Stimulated activated CD4-positive, alpha-beta T cell treated with anti-CD3 and anti-CD28 coated beads, Interleukin-15, amount 100 ng/mL, for 24 hours (primary cell): ENCODE measurements around the gene ZNF699.
"Not testable (repeated sequence)": the region's sequence is repeated elsewhere in the genome, so short reads cannot be mapped to it uniquely, and the experiment has no call there.

Experiments
- DNase-seq: peaks from one replicate; pipeline ENCODE4 v3.0.0-alpha.2; 2020

Gene ZNF699

DNA sequence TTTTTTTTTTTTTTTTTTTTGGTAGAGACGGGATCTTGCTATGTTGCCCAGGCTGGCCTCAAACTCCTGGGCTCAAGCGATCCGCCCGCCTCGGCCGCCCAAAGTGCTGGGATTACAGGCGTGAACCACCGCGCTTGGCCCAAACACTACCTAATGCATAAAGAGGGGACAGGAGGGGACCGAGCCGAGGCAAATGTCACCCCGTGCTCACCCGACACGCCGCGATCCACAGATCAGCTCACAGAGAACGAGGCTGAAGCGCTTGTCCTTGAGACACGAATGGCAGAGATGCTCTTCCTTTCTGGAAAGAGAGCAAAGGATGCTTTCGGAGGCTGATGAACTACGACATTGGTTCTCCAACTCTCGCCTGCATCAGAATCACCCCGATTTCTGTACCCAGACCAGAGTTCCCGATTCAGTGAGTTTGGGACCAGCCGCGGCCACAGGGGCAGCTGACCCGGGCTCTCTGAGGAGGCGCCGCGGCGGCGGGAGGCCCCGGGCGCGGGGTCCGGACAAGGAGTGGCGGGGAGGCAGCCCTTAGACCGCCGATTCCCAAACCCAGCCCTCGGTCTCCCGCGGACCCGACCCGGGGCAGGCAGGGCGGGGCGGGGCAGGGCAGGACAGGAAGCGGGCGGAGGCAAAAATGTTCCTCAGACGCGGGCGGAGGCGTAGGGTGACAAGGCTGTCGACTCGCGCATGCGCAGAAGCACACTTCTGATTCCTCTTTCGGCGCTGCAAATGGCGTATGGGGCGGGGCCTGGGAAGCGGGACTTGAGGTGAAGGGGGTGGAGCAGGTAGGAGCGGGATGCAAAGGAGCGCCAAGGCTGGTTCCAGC, at the start of gene ZNF699:
Gene ZNF699, minus strand, starts transcription at position 700 of the 835 bp plus-strand sequence. CDS start 4,719 bp downstream, outside the sequence.
- DNase-seq, result peak; percentile 99

DNA sequence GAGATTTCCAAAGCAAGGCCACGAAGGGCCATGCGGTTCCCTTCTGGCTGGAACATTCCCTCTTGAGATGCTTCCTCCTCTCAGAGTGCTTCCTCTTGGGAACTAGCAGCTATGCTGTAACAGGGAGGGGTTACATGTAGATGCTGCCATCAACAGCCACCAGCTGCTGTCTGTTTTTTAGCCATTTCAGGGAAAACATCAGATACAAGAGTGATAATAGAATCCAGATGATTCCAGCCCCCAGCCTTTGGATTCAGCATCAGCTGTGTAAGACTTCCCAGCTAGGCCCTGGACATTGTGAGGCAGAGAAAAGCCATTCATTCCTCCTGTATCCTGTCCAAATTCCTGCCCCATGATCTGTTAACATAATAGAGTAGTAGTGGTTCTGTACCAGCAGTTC, 45.0 kb upstream of the ZNF699 start:
- no peak for DNase-seq

DNA sequence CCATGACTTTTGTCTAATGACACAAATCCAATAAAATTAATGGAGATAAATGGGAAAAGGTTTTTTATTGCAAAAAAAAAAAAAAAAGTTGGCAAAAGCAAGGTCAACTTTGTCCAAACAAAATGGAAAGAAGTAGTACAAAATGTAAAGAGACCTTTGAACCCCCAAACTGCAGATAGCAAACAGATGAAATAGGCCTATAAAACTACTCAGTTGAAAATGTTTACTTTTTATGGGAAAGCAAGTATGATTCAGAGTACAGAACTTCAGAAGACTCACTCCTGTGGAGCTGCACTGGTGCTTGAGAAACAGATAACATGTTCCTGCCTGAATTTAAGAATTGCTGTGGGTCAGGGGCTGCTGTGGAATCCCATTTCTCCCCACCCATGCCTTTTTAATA, 43.4 kb upstream of the ZNF699 start:
- no peak for DNase-seq

DNA sequence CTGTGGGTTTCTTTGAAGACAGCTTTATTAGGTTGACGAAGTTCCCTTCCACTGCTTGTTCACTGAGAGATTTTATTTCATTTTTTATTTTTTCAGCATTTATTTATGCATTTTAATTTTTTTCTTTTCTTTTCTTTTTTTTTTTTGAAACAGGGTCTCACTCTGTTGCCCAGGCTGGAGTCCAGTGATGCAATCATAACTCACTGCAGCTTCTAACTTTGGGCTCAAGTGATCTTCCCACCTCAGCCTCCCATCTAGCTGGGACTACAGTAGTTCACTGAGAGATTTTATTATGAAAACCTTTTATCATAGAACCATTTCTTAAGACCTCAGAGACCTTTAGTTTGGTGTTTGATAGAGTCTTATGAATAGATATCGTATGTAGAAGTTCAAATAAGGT, 42.9 kb upstream of the ZNF699 start:
- DNase-seq, result no peak

DNA sequence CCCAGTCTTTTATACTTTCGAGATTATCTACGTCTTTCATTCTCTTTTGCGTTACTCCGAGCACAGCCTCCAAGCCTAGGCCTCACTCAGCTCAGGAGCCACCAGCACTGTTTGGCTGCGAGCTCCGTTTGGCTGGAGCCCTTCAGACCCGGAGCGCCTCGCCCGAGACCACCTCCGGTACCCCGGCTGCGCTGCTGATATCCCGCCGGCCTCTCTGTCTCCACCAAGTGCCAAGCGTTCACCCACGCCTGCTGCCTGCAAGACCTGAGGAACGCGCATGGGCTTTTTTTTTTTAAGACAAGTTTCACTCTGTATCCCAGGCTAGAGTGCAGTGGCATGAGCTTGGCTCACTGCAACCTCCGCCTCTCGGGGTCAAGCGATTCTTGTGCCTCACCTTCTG, 39.0 kb upstream of the ZNF699 start:
- no peak for DNase-seq

DNA sequence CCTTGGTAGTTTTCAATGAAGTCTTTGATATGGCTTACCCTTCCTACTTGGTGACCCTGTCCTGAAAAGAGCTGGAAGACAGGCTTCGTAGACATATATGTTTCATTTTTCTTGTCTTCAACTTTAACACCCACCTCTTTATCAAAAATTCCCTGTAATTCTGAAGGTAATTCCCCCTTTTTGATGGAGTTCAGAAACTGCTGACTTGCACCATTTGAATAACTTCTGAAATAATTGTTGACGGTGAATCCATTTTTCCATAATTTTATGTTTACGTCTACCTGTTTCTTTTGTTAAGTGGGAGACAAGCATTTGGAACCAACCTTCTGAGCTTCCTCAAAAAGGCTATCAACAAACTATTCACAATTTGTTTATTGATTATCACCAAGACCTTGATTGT, 38.6 kb upstream of the ZNF699 start:
- no peak for DNase-seq

DNA sequence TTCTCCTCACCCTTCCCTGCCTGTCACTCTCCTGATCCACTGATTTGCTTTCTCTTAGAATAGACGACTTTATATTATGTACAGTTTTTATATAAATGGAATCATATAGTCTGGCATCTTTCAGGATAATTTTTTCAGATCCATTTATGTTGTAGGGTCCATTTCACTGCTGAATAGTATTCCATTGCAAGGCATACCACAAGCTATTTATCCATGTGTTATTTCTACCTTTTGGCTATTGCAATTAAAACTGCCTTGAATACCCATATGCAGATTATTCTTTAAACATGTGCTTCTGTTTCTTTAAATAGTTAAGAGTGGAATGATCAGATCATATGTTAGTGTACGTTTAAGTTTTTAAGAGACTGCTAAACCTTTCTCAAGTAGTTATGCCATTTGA, 35.4 kb upstream of the ZNF699 start:
- DNase-seq, result no peak

DNA sequence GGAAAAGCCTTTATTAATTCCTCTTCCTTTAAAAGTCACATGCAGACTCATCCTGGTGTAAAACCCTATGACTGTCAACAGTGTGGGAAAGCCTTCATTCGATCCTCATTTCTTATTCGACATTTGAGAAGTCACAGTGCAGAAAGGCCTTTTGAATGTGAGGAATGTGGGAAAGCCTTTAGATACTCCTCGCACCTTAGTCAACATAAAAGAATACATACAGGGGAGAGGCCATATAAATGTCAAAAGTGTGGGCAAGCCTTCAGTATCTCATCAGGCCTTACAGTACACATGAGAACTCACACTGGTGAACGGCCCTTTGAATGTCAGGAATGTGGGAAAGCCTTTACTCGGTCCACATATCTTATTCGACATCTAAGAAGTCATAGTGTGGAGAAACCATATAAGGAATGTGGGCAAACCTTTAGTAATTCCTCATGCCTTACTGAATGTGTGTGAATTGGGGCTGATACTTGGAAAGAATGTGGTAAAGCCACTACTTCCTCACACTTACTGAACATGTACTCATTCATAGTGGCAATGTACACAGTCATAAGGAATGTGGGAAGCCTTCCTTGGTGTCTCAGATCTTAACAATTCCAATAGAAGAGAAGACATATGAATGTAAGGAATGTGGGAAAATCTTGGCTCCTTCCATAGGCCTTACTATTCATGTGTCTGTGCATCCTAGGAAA, 33.1 kb upstream of the ZNF699 start:
- no peak for DNase-seq

DNA sequence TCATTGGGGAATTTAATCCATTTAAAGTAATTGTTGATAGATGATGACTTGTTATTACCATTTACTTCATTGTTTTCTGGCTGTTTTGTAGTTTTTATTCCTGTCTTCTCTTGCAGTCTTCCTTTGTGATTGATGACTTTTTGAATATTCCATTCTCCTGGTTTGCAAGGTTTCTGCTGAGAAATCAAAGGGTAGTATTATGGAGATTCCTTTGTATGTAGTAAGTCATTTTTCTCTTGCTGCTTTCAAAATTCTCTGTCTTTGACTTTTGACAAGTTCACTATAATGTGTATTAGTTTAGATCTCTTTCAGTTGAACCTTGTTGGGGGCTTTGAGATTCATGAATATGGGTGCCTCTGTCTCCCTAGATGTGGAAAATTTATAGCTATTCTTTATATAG, 20.4 kb upstream of the ZNF699 start:
- DNase-seq, result no peak

DNA sequence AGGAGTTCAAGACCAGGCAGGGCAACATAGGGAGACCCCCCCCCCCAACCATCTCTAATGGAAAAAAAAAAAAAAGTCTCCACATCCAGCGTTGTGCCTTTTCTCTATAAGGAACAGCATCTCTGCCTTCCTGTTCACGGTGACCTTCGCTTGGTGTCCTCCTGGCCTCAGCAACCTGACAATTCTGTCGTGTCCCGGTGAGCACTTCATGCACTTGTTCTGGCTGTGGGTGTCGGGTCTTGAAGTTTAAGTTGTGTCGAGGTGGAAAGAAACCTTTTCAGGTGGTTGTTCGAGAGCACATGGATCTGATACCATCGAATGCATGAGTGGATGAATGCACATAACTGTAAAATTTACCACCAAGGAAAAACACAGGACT, 14.9 kb upstream of the ZNF699 start:
- DNase-seq, result no peak

DNA sequence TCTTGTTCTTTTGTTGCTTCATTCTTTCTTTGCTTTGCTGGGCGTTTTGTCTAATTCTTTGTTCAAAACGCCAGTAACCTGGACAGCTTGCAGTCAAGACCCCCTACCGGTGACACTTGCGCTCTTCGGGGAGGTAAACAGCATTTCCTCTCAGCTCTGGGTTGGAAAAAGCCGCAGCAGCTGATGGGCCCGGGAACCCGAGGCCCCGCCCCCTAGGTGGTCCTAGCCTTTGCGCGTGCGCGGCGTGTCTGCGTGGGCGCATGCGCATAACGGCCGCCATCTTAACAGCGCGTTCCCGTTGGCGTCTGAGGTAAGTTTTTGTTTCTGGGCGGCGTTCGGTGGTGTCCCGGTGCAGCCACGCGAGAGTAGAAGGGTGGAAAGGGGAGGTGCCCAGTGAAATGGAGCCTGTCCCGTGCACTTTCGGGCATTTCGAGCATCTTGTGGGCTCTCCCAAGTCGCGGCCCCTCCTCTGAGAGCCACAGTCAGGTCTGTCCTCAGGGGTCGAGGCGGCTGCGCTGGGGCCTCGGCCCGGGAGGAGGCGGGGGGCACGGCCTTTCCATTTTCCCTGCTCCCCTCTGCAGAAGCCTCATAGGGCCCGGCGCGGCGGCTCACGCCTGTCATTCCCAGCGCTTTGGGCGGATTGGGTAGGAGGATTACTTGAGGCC, 14.4 kb upstream of the ZNF699 start, which contains the start of gene ZNF559:
Gene ZNF559, plus strand, starts transcription at position 261 of the 665 bp plus-strand sequence. CDS start 14,371 bp downstream, outside the sequence.
- DNase-seq, result peak; percentile 95

DNA sequence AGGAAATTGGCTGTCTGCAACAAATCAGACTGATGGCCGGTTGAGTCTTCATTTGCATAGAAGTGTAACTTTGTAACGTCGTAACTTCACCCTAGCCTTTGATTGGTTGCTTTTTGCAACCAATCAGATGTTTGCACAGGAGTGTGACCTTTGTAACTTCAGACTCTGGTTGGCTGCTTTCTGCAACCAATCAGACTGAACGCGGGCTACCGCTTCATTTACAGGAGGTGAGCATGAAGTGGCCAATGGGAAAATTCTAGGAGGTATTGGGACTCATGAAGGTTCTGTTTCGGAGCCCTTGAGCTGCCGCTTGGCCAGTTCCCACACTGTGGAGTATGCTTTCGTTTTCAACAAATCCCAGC, 13.9 kb upstream of the ZNF699 start:
- DNase-seq, result peak; percentile 48

DNA sequence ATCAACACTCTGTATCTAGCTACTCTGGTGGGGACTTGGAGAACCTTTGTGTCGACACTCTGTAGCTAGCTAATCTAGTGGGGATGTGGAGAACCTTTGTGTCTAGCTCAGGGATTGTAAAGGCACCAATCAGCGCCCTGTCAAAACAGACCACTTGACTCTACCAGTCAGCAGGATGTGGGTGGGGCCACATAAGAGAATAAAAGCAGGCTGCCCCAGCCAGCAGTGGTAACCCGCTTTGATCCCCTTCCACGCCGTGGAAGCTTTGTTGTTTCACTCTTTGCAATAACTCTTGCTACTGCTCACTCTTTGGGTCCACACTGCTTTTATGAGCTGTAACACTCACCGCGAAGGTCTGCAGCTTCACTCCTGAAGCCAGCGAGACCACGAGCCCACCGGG, 12.6 kb upstream of the ZNF699 start:
- not testable (repeated sequence) for DNase-seq

DNA sequence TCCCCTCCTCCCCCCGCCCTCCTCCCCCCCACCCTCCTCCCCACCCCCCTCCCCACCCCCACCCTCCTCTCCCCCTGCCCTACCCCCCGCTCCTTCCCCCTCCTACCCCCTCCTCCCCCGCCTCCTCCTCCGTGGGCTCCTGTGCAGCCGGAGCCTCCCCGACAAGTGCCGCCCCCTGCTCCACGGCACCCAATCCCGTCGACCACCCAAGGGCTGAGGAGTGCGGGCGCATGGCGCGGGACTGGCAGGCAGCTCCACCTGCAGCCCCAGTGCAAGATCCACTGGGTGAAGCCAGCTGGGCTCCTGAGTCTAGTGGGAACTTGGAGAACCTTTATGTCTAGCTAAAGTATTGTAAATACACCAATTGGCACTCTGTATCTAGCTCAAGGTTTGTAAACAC, 12.1 kb upstream of the ZNF699 start:
- not testable (repeated sequence) for DNase-seq

DNA sequence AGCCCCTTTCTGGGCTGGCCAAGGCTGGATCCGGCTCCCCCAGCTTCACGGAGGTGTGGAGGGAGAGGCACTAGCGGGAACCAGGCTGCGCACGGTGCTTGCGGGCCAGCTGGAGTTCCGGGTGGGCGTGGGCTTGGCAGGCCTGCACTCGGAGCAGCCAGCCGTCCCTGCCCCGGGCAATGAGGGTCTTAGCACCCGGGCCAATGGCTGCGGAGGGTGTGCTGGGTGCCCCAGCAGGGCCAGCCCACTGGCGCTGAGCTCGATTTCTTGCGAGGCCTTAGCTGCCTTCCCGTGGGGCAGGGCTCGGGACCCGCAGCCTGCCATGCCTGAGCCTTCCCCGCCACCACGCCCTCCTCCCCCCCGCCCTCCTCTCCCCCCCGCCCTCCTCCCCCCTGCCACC, 11.7 kb upstream of the ZNF699 start:
- DNase-seq, result no peak

DNA sequence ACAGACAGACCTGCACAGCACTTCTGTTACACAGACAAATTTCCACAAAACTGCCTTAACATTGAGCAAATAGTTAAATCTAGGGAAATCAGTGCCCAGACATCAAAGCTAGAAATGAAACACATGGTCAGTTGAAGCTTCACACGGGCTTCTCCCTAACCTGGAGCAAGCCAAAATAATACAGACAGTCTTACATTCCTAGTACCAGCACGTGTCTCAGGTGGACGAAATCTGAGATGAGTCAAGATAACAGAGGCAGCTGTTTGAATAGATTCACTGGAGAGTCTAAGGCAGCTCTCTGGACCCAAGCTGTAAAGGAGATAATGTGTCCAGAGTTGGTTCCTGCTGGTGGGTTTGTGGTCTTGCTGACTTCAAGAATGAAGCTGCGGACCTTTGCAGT, 4.1 kb upstream of the ZNF699 start:
- DNase-seq, result no peak

DNA sequence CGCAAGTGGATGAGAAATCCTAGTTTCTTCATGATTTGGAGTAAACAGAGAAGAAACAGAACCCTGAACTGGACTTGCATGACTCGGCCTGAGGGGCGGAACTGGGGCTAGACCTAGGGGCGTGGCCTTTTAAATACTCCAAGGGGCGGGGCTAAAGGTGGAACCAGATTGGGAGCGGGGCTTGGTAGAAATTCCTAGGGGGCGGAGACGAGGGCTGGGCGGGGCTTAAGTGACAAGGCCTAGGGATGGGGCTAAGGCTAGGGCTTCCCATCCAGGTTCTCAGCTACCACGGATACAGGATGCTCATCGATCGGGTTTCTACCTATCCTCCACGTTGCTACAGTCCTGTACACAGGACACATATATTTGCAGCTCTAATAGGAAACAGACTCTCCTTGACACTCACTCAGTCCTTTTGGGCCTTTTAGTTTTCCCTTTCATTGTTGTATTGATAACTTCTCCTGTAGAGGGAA, 372 bp upstream of the ZNF699 start:
- DNase-seq, result peak; percentile 89

DNA sequence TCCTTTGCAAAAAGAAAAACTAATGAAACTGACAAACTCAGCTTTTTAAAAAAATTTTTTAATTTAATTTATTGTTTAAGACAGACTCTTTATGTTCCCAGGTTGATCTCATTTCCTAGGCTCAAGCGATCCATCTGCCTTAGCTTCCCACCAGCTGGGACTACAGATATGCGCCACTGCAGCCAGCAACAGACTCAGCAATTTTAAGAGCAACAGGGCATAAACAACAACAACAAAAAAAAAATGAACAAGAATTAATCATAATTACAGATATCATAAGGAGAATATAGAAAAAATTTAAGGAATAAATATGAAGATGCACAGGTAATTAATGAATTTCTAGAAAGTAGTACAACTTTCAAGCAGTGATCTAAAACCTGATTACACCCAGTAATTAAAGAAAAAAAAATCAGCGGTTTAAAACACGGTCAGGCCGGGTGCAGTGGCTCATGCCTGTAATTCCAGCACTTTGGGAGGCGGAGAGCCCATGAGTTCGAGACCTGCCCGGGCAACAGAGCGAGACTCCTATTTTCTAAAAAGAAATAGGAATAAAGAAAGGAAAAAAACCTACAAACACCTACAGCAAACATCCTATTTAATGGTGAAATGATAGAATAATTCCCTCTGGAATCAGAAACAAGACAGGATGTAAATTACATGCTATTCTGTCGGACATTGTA, 1.4 kb downstream of the ZNF699 start:
- no peak for DNase-seq

DNA sequence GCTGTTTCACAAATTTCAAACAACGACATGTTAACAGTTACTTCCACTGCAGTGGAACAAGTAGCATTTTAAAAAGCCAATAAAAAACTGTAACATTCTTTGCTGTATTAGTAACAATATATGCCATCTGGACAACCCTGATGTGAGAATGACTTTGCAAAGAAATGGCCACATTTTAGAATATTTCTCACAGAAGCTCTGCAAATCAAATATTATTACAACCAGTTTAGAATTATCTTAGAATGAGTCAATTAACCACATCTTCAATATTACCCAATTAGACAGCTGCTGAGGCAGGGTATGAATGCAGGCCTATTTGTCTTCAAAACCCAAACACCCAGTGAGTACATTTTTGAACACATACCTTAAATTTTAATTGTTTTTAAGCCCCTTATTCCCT, 3.2 kb downstream of the ZNF699 start:
- DNase-seq, result no peak

DNA sequence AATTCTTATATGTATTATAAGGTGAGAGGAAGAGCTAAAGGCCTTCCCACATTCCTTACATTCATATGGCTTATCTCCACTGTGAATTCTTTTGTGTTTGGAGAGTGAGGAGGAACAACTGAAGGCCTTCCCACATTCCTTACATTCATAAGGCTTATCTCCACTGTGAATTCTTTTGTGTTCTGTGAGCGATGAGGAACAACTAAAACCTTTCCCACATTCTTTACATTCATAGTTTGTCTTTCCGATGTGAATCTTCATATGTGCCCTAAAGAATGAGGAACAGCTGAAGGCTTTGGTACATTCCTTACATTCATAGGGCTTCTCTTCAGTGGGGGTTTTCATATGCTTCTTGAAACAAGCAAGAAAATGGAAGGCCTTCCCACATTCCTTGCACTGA, 13.3 kb downstream of the ZNF699 start:
- DNase-seq, result no peak

DNA sequence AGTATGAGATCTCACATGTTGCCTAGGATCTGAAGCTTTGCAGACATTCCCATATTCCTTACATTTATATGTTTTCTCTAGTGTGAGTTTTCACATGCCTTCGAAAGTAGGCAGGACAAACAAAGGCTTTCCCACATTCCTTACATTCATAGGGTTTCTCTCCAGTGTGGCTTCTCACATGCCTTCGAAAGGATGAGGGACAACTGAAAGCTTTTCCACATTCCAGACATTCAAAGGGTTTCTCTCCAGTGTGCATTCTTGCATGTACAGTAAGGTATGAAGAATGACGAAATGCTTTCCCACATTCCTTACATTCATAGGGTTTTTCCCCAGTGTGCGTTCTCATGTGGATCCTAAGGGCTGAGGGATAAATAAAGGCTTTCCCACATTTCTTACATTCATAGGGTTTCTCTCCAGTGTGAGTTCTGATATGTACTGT, 14.2 kb downstream of the ZNF699 start:
- no peak for DNase-seq

DNA sequence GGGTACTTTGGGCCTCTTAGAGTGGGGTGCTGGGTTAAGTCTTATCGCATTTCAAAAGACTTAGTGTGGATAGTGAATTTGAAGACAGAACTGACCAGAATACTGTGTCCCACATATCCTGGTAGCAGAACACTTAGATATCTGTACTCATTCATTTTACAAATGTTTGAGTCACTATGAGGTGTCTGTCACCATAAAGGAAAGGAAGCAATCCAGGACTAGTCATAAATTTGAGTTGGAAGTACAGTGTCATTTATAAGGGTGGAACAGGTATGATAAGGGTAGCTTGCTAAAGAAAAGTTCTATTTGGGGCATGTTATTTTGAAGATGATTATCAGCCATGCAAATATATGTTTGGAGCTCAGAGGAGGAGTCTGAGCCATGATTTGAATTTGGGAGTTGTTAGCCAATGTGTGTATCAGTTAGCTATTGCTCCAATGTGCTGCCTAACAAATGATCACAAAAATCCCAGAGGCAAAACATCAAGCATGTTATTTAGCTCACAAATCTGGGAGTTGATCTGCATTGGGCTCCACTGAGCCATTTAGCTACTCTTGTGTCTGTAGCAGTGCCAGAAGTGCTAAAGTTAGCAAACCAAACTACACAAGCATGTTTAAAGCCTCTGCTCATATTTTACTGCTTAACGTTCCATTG, 20.3 kb downstream of the ZNF699 start:
- DNase-seq, result no peak

DNA sequence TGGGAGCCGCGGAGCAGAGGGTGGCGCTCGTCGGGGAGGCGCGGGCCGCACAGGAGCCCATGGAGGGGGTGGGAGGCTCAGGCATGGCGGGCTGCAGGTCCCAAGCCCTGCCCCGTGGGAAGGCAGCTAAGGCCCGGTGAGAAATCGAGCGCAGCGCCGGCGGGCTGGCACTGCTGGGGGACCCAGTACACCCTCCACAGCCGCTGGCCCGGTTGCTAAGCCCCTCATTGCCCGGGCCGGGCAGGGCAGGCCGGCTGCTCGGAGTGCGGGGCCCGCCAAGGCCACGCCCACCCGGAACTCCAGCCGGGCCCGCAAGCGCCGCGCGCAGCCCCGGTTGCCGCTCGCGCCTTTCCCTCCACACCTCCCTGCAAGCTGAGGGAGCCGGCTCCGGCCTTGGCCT, 26.2 kb downstream of the ZNF699 start:
- peak; percentile 12 for DNase-seq
